K562 (cell line): ENCODE data around the gene SLC4A5. TPM values are rescaled to one million over a fixed set of nuclear protein-coding genes. Genes with fewer than 3 reads are reported as not detected.

Source experiments
- ATAC-seq: fragments of 200-7000 bp; cut with Tn5 transposase; 3 replicates; pipeline ENCODE4 v1.9.1; 2020; ENCODE audit warnings: moderate library complexity
- BruUV-seq: library from RNA; stranded (reverse); fragments of 400-500 nt; replicated peaks from 2 replicates; lab custom pipeline; 2021; lab: Mats Ljungman, UMichigan
- CTCF ChIA-PET: fragments of 300-600 bp; formaldehyde crosslinking; extraction: SDS; loops from one replicate; lab custom pipeline; 2021; ENCODE audit warnings: low intra/inter-chr PET ratio; lab: Yijun Ruan, JAX
- POLR2A ChIA-PET: fragments of 300-600, 350-650 bp; sonication (Branson Sonifier 250); formaldehyde crosslinking; extraction: SDS; loops from one replicate; lab custom pipeline; 2021; ENCODE audit warnings: antibody characterized with exemption, inconsistent platforms; lab: Yijun Ruan, JAX
- DNase-seq, 4 experiments: peaks; one replicate each; pipeline versions ENCODE4 v3.0.0 to v3.0.0-alpha.2; 2011 to 2018; ENCODE audit warnings: low spot score in 3 of 4, mixed read lengths in 3 of 4; ENCODE audit errors: extremely low read depth in 1 of 4
- FAIRE-seq: peaks from 2 replicates; lab custom pipeline; 2011; peaks lifted over from hg19 to GRCh38; lab: Jason Lieb, UNC
- H2AFZ ChIP-seq: 2 replicates; pipeline ENCODE4 v1.6.0; 2011; ENCODE audit warnings: low read depth, low read length, control low read depth, inconsistent platforms
- H3K27ac ChIP-seq: fragments of 200-600 bp; 3 replicates; pipeline ENCODE4 v1.8.0; 2011; ENCODE audit warnings: low read depth, mild to moderate bottlenecking, control low read depth, inconsistent platforms, low read length, moderate library complexity, mixed read lengths; ENCODE audit errors: extremely low read depth
- H3K27me3 ChIP-seq, 2 experiments: fragments of 300-600 bp in 1 of 2; 2 replicates in 1 of 2; 3 replicates in 1 of 2; pipeline versions ENCODE4 v1.6.0 to v1.8.0; 2011; ENCODE audit warnings: inconsistent platforms in 2 of 2, low read length in 2 of 2, mild to moderate bottlenecking in 1 of 2, mixed read lengths in 1 of 2, moderate library complexity in 1 of 2; ENCODE audit not compliant: control insufficient read depth in 2 of 2, insufficient read depth in 2 of 2
- H3K36me3 ChIP-seq: fragments of 300-600 bp; 3 replicates; pipeline ENCODE4 v1.8.0; 2011; ENCODE audit warnings: mild to moderate bottlenecking, low read length, inconsistent platforms; ENCODE audit not compliant: control insufficient read depth, insufficient read depth
- H3K4me1 ChIP-seq, 2 experiments: fragments of 200-600 bp in 1 of 2; replicated peaks in 1 of 2; 2 replicates in 1 of 2; 3 replicates in 1 of 2; pipeline versions ENCODE4 v1.5.1 to v1.8.0; 2011; ENCODE audit warnings: inconsistent platforms in 2 of 2, low read length in 2 of 2, mild to moderate bottlenecking in 1 of 2, mixed read lengths in 1 of 2, moderate library complexity in 1 of 2; ENCODE audit not compliant: control insufficient read depth in 2 of 2, insufficient read depth in 2 of 2
- H3K4me2 ChIP-seq: 2 replicates; pipeline ENCODE4 v1.6.1; 2011; ENCODE audit warnings: low read length, control low read depth, inconsistent platforms, mixed read lengths; ENCODE audit not compliant: insufficient read depth
- H3K4me3 ChIP-seq: fragments of 200-600 bp; sonication (generic), shearing (Covaris generic); 2 replicates; pipeline ENCODE4 v1.5.1; 2016; ENCODE audit warnings: control low read depth, inconsistent platforms
- H3K79me2 ChIP-seq: fragments of 200-600 bp; 3 replicates; pipeline ENCODE4 v1.8.0; 2011; ENCODE audit warnings: low read length, inconsistent platforms; ENCODE audit not compliant: control insufficient read depth, insufficient read depth
- H3K9ac ChIP-seq, 2 experiments: 2 replicates each; pipeline versions ENCODE4 v1.6.0 to v1.6.1; 2011; ENCODE audit warnings: low read depth in 2 of 2, low read length in 2 of 2, control low read depth in 1 of 2, inconsistent platforms in 1 of 2, mild to moderate bottlenecking in 1 of 2, mixed read lengths in 1 of 2; ENCODE audit not compliant: insufficient read depth in 1 of 2
- H3K9me1 ChIP-seq: one replicate; pipeline ENCODE4 v1.6.0; 2011; ENCODE audit warnings: inconsistent platforms, mild to moderate bottlenecking, low read length, moderate library complexity; ENCODE audit not compliant: control insufficient read depth, insufficient read depth
- H3K9me3 ChIP-seq: replicated peaks from 2 replicates; pipeline ENCODE4 v1.5.1; 2011; ENCODE audit warnings: low read depth, low read length, inconsistent platforms; ENCODE audit not compliant: control insufficient read depth, insufficient read depth
- H4K20me1 ChIP-seq: replicated peaks from 2 replicates; pipeline ENCODE4 v1.6.1; 2011; ENCODE audit warnings: low read length, inconsistent platforms, mixed read lengths; ENCODE audit not compliant: control insufficient read depth, insufficient read depth
- HIVEP1 ChIP-seq: fragments of 250-450 bp; sonication (Bioruptor Pico); IDR thresholded peaks from 2 replicates; pipeline ENCODE4 v1.4.0; 2020; ENCODE audit warnings: mild to moderate bottlenecking
- LCOR ChIP-seq: sonication (generic); formaldehyde crosslinking; IDR thresholded peaks from 2 replicates; pipeline ENCODE4 v1.8.0; 2022; ENCODE audit warnings: mild to moderate bottlenecking, missing genetic modification reagents
- MYC ChIP-seq, 2 experiments: fragments of 250-450 bp in 1 of 2; sonication (Bioruptor Pico) in 1 of 2; IDR thresholded peaks; 2 replicates each; pipeline versions ENCODE4 v1.5.1 to v1.6.1; 2012 to 2021; ENCODE audit warnings: low read depth in 2 of 2, borderline replicate concordance in 1 of 2, improper control_type of control experiment in 1 of 2, low read length in 1 of 2, mild to moderate bottlenecking in 1 of 2, moderate library complexity in 1 of 2
- PHF21A ChIP-seq: fragments of 450-650 bp; IDR thresholded peaks from 2 replicates; pipeline ENCODE4 v1.6.1; 2017; ENCODE audit warnings: low read depth, borderline replicate concordance
- RBM25 ChIP-seq: fragments of 200-400 bp; formaldehyde crosslinking; IDR thresholded peaks from 2 replicates; pipeline ENCODE4 v1.6.1; 2018; ENCODE audit warnings: low read length, low read depth, moderate library complexity; ENCODE audit not compliant: severe bottlenecking
- SFPQ ChIP-seq: fragments of 200-400 bp; formaldehyde crosslinking; IDR thresholded peaks from 2 replicates; pipeline ENCODE4 v1.6.1; 2017; ENCODE audit warnings: mild to moderate bottlenecking, low read depth, low read length, moderate library complexity
- TAF9B ChIP-seq: fragments of 450-650 bp; IDR thresholded peaks from 2 replicates; pipeline ENCODE4 v1.6.1; 2018; ENCODE audit warnings: mild to moderate bottlenecking; ENCODE audit not compliant: partially characterized antibody
- ZFP36 ChIP-seq: fragments of 150-350 bp; IDR thresholded peaks from 2 replicates; pipeline ENCODE4 v1.6.1; 2018; ENCODE audit warnings: low read length, low read depth; ENCODE audit not compliant: partially characterized antibody
- ZNF699 ChIP-seq: fragments of 250-450 bp; sonication (Bioruptor Pico); IDR thresholded peaks from 2 replicates; pipeline ENCODE4 v1.8.0; 2021; ENCODE audit warnings: mild to moderate bottlenecking, moderate library complexity; ENCODE audit not compliant: insufficient replicate concordance
- WGBS: fragments of 100-300 bp; shearing (Covaris generic); methylation state at CpG from one replicate; pipeline ENCODE4 v1.1.6; 2016; ENCODE audit warnings: low coverage, mixed read lengths; ENCODE audit not compliant: insufficient coverage; ENCODE audit errors: missing lambda C conversion rate; 5-methylcytosine and 5-hydroxymethylcytosine counted together
- in situ Hi-C: fragments of 300-500 bp; cut with MboI; formaldehyde crosslinking; loops from 4 replicates; pipeline ENCODE4 v1.15.0; 2018; ENCODE audit warnings: inconsistent platforms, mixed read lengths
- intact Hi-C: fragments of 100-400 bp; cut with micrococcal nuclease; formaldehyde crosslinking; loops from 2 replicates; pipeline ENCODE4 v1.14.2; 2022
- polyA plus RNA-seq, 8 experiments: library from polyadenylated mRNA; depleted of rRNA in 4 of 8; stranded (reverse) in 5 of 8; unstranded in 3 of 8; fragments of >200 nt; fragmentation: Nextera tagmentation in 2 of 8; fragmentation: Illumina TruSeq in 1 of 8; extraction: Ambion mirVana in 2 of 8; extraction: Trizol in 1 of 8; gene quantifications; 2 replicates each; pipeline versions ENCODE4 v1.2.1 to v1.2.3, GENCODE V29; 2011 to 2014; ENCODE audit warnings: inconsistent platforms in 1 of 8, missing spikeins in 1 of 8
- total RNA-seq, 7 experiments: library from RNA; depleted of rRNA in 6 of 7; stranded (reverse); fragments of >200 nt in 6 of 7; fragmentation: Illumina TruSeq in 2 of 7; extraction: Trizol in 2 of 7; gene quantifications; 2 replicates each; pipeline versions ENCODE4 v1.2.1 to v1.2.3, GENCODE V29; 2011 to 2021; ENCODE audit warnings: low replicate concordance in 1 of 7

Gene SLC4A5
- total and polyA plus RNA-seq, 9 of the 15 experiments (the other 6 are each of a cell fraction or from before 2014, with no cell fraction given), result 0.03 to 0.77 (median 0.14) TPM; not detected in 1

- CTCF ChIA-PET, result interaction anchor here (0.6 kb wide), 1 partner anchor 196 kb away, joined by 3 read pairs; no protein-coding TSS in a partner anchor
- Histone ChIP-seq H3K9me3 (no peaks in the 10 kb centered on the region), H3K27ac (no peak overlapping the region), H3K4me3 (no peak overlapping the region), H4K20me1 (no peaks in the 10 kb centered on the region), H2AFZ (no peak overlapping the region), H3K9me1 (no peaks in the 10 kb centered on the region), H3K4me1 (peaks cover 9 to 10% of the 10 kb centered on the region in 2 experiments)
- WGBS, result 14% methylated on average over 6 of the region's 6 CpGs
- ATAC-seq, result no peak
- intact Hi-C loops, result no loop called here
- in situ Hi-C loops, result no loop called here
- no peak for FAIRE-seq
- no TSS peak for BruUV-seq
- TF ChIP-seq TAF9B (no peak), MYC (IDR thresholded peaks at IDR 0.05; ENCODE audit: low read depth, low read length) (no peak), MYC (CRISPR knock-in tag; IDR thresholded peaks at IDR 0.05; ENCODE audit: borderline replicate concordance, low read depth) (no peak), PHF21A (no peak), SFPQ (no peak), ZNF699 (CRISPR knock-in tag) (no peak), HIVEP1 (CRISPR knock-in tag) (no peak), ZFP36 (peak; percentile 84), RBM25 (no peak), LCOR (no peak)
- TF ChIP-seq, all 486 proteins: peak for 1
- Histone ChIP-seq H3K79me2 (no peaks in the 10 kb centered on the region), H3K4me2 (no peak overlapping the region), H3K9ac (no peak overlapping the region), H3K27me3 (no peaks in the 10 kb centered on the region), H3K36me3 (no peaks in the 10 kb centered on the region)
- POLR2A ChIA-PET, result interaction anchor here (0.5 to 2.3 kb wide), 8 partner anchors 10 to 480 kb away, joined by 3 to 21 read pairs (median 5); partner anchors contain the start of genes BOLA3 and MOB1A
- DNase-seq, result no peak
Observed at GRCh38 chr2:74191596-74192380, 151.4 kb downstream of the SLC4A5 start.
